OCI-LY1 (cell line): ENCODE results near the gene CCDC9B.

Experiments used
- H2AFZ ChIP-seq: fragments of 200-600 bp; sonication (generic), shearing (Covaris generic); 2 replicates; pipeline ENCODE4 v1.6.0; 2014; ENCODE audit warnings: antibody characterized with exemption, mild to moderate bottlenecking, low read length
- H3F3A ChIP-seq: fragments of 200-600 bp; sonication (generic), shearing (Covaris generic); 2 replicates; pipeline ENCODE4 v1.6.0; 2014; ENCODE audit warnings: mild to moderate bottlenecking, antibody characterized with exemption, low read length, moderate library complexity; ENCODE audit not compliant: insufficient read depth
- H3K27ac ChIP-seq: fragments of 200-600 bp; sonication (generic); 2 replicates; pipeline ENCODE4 v1.5.1; 2014; ENCODE audit warnings: low read length, mixed run types, mild to moderate bottlenecking, low read depth; ENCODE audit not compliant: poor library complexity, severe bottlenecking
- H3K27me3 ChIP-seq: fragments of 200-600 bp; sonication (generic); 2 replicates; pipeline ENCODE4 v1.6.0; 2014; ENCODE audit warnings: antibody characterized with exemption, mild to moderate bottlenecking, low read length, moderate library complexity; ENCODE audit not compliant: insufficient read depth
- H3K36me3 ChIP-seq: fragments of 200-600 bp; sonication (generic); 2 replicates; pipeline ENCODE4 v1.6.1; 2014; ENCODE audit warnings: mild to moderate bottlenecking, antibody characterized with exemption, low read length, moderate library complexity, mixed read lengths; ENCODE audit not compliant: insufficient read depth
- H3K4me1 ChIP-seq: fragments of 200-600 bp; sonication (generic); 2 replicates; pipeline ENCODE4 v1.5.1; 2014; ENCODE audit warnings: mild to moderate bottlenecking, low read length, moderate library complexity; ENCODE audit not compliant: insufficient read depth, severe bottlenecking
- H3K4me2 ChIP-seq: fragments of 200-600 bp; sonication (generic), shearing (Covaris generic); 2 replicates; pipeline ENCODE4 v1.6.1; 2014; ENCODE audit warnings: low read length
- H3K4me3 ChIP-seq: fragments of 200-600 bp; sonication (generic); 2 replicates; pipeline ENCODE4 v1.5.1; 2014; ENCODE audit warnings: low read length, low read depth, mild to moderate bottlenecking, mixed read lengths; ENCODE audit not compliant: poor library complexity, severe bottlenecking
- H3K79me2 ChIP-seq: fragments of 200-600 bp; shearing (Covaris generic); 2 replicates; pipeline ENCODE4 v1.6.1; 2016; ENCODE audit warnings: mixed run types, low read length, mixed read lengths; ENCODE audit not compliant: insufficient read depth
- H3K9ac ChIP-seq: fragments of 200-600 bp; sonication (generic), shearing (Covaris generic); 2 replicates; pipeline ENCODE4 v1.6.1; 2014; ENCODE audit warnings: mild to moderate bottlenecking, low read length, mixed read lengths
- H3K9me2 ChIP-seq: fragments of 200-600 bp; sonication (generic), shearing (Covaris generic); 2 replicates; pipeline ENCODE4 v1.6.1; 2014; ENCODE audit warnings: low read depth, mild to moderate bottlenecking, low read length, mixed read lengths
- H3K9me3 ChIP-seq: fragments of 200-600 bp; shearing (Covaris generic); 2 replicates; pipeline ENCODE4 v1.6.1; 2014; ENCODE audit warnings: low read length, mixed read lengths
- H4K20me1 ChIP-seq: fragments of 200-600 bp; sonication (generic), shearing (Covaris generic); 2 replicates; pipeline ENCODE4 v1.6.0; 2016; ENCODE audit warnings: mild to moderate bottlenecking, low read length; ENCODE audit not compliant: insufficient read depth
- CTCF ChIP-seq: fragments of 200-600 bp; sonication (generic), shearing (Covaris generic); IDR thresholded peaks from 2 replicates; pipeline ENCODE4 v1.5.1; 2017; ENCODE audit warnings: mild to moderate bottlenecking, antibody characterized with exemption, low read length, moderate library complexity, mixed read lengths
- EZH2 ChIP-seq: fragments of 200-600 bp; sonication (generic), shearing (Covaris generic); IDR thresholded peaks from 2 replicates; pipeline ENCODE4 v1.8.0; 2017; ENCODE audit warnings: borderline replicate concordance, mixed run types, mild to moderate bottlenecking, antibody characterized with exemption, low read length, moderate library complexity, mixed read lengths

The CCDC9B gene

GRCh38 chr15:40338921-40339620 is 1.7 kb downstream of the CCDC9B start:
- H3K4me1 ChIP-seq = peaks cover 10% of the 10 kb centered on the region
- no peaks in the 10 kb centered on the region for H3F3A ChIP-seq
- no peaks in the 10 kb centered on the region for H3K9me2 ChIP-seq
- no peaks in the 10 kb centered on the region for H3K9me3 ChIP-seq
- no peaks in the 10 kb centered on the region for H3K36me3 ChIP-seq
- H3K27ac ChIP-seq = no peak overlapping the region
- no peak overlapping the region for H3K4me3 ChIP-seq
- H3K9ac ChIP-seq = no peak overlapping the region
- no peaks in the 10 kb centered on the region; the same call in 1 of the 2 replicates for H3K27me3 ChIP-seq
- TF ChIP-seq EZH2 = no peak
- no peak for TF ChIP-seq CTCF
- H3K79me2 ChIP-seq = no peaks in the 10 kb centered on the region
- no peaks in the 10 kb centered on the region for H4K20me1 ChIP-seq
- no peak overlapping the region for H3K4me2 ChIP-seq
- no peak overlapping the region for H2AFZ ChIP-seq

- TF ChIP-seq CTCF = peak; percentile 93
- no peak for TF ChIP-seq EZH2
- no peak overlapping the region for H3K9ac ChIP-seq
- H3K27ac ChIP-seq = no peak overlapping the region
- peaks cover 14% of the 10 kb centered on the region for H3K4me1 ChIP-seq
- H3K4me3 ChIP-seq = no peak overlapping the region
- H3K9me2 ChIP-seq = no peaks in the 10 kb centered on the region
- no peaks in the 10 kb centered on the region for H3F3A ChIP-seq
- no peaks in the 10 kb centered on the region for H3K79me2 ChIP-seq
- no peaks in the 10 kb centered on the region for H4K20me1 ChIP-seq
- no peak overlapping the region for H2AFZ ChIP-seq
- H3K4me2 ChIP-seq = no peak overlapping the region
- H3K36me3 ChIP-seq = no peaks in the 10 kb centered on the region
- no peaks in the 10 kb centered on the region for H3K9me3 ChIP-seq
- no peaks in the 10 kb centered on the region; the same call in 1 of the 2 replicates for H3K27me3 ChIP-seq
Observed at GRCh38 chr15:40338041-40338657, 2.6 kb downstream of the CCDC9B start.

GRCh38 chr15:40337597-40337996 is 3.1 kb downstream of the CCDC9B start:
- Histone ChIP-seq H2AFZ (no peak overlapping the region), H3K9me2 (no peaks in the 10 kb centered on the region), H4K20me1 (no peaks in the 10 kb centered on the region), H3K79me2 (no peaks in the 10 kb centered on the region), H3K27me3 (no peaks in the 10 kb centered on the region; the same call in 1 of the 2 replicates), H3K4me2 (no peak overlapping the region), H3K27ac (no peak overlapping the region), H3K9me3 (no peaks in the 10 kb centered on the region), H3F3A (no peaks in the 10 kb centered on the region), H3K4me3 (no peak overlapping the region), H3K9ac (no peak overlapping the region), H3K4me1 (peaks cover 14% of the 10 kb centered on the region), H3K36me3 (no peaks in the 10 kb centered on the region)
- TF ChIP-seq CTCF = no peak
